ENCODE data around the gene PPIL6.

The PPIL6 gene

DNA sequence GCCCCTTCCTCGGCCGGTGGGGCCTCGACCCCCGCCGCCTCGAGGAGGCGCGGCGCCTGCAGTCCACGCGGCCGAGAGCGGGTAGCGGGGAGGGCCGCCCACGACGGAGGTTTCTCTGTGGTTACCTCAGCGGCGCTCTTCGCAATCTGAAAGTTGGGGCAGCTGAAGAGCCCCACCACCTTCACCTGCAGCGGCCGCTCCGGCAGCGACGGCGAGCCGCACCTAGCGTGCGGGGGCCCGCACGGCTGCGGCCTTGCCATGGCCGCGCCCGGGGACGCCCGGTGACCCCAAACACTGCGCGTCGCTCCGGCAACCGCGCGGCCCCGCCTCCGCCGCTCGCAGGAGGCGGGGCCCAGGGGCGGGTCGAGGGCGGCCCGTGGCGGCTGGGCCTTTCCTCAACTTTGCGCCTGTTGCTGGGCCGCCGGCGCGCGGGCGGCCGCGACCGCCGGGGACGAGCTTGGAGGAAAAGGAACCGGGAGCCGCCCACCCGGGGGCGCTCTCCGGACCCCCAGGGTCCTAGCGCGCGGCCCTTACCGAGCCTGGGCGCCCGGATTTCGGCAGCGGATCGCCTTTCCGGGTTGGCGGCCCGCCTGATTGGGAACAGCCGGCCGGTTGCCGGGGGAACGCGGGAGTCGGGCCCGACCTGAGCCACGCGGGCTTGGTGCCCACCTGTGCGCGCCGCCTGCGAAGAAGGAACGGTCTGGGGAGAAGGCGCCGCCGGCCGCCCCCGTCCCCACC is at the start of gene PPIL6, which contains the start of gene SMPD2:
TSS of gene PPIL6 (minus strand) at position 298 of the 738 bp plus-strand sequence. CDS start at position 260, 38 bp downstream.
TSS of gene SMPD2 (plus strand) at position 394 of the 738 bp plus-strand sequence. CDS start 398 bp downstream, outside the sequence.
- peak within 1 kb of the TSS; percentile 55 to 98 (median 75) for H3K4me3 ChIP-seq
- peak within 1 kb of the TSS; percentile 51 to 96 (median 92) for H3K27ac ChIP-seq

- Histone ChIP-seq H3K27ac (no peak overlapping the region), H3K4me3 (no peak overlapping the region)
These were observed 47.6 kb upstream of the PPIL6 start for GRCh38 chr6:109488001-109488400.

DNA sequence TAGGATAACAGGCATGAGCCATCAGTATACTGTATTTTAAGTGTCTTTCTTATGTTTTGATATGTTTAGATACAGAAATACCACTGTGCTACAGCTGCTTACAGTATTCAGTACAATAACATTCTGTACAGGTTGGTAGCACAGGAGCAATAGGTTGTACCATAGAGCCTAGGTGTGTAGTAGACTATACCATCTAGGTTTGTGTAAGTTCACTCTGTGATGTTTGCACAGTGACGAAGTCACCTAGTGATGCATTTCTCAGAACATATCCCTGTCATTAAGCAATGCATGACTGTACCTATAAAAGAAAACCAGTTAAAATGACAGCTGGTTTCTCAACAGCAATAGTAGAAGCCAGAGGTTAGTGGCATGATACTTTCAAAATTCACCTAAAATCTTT is 45.6 kb upstream of the PPIL6 start:
- H3K27ac ChIP-seq: no peak overlapping the region
- H3K4me3 ChIP-seq: no peak overlapping the region

- Histone ChIP-seq H3K4me3 (no peak overlapping the region), H3K27ac (no peak overlapping the region)
These were observed 45.0 kb upstream of the PPIL6 start for GRCh38 chr6:109485266-109485935.

DNA sequence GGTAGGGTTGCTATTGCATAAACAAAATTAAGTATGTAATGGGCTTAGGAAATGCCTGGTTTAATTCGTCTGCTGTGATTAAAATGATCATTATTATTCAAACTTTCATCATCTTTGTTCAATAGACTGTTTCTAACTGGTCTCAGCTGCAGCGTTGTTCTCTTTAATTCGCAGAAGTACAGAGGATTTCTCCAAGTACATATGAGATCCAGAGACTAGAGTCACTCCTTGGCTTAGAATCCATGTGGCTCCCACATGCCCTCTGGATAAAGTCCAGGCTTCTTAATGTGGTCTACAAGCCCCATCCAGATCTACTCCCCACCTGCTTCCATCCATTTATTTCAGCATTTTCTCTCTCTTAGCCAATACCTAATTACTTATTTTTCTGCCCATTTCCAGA is 43.7 kb upstream of the PPIL6 start:
- Histone ChIP-seq H3K4me3 (peak overlapping the region in 1 of 7 experiments; percentile 97), H3K27ac (peak overlapping the region in 5 of 21 experiments; percentile 0 to 91 (median 90))

DNA sequence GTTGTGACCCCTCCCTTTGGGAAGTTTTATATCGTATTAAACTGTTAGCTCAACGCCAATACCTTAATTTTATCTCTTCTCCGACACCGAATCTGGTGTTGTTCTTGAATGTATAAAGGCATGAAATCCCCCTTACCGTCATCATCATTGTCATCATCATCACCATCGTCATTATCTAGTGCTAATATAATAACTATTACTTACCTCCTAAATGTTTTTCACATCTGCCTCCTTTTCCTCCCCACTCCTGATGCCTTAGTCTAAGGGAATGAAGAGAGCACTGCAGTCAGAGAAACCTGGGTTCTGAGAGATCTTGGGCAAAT is 43.3 kb upstream of the PPIL6 start:
- Histone ChIP-seq H3K4me3 (peak overlapping the region; percentile 20 to 100 (median 97)), H3K27ac (peak overlapping the region in 11 of 21 experiments; percentile 19 to 94 (median 55))

DNA sequence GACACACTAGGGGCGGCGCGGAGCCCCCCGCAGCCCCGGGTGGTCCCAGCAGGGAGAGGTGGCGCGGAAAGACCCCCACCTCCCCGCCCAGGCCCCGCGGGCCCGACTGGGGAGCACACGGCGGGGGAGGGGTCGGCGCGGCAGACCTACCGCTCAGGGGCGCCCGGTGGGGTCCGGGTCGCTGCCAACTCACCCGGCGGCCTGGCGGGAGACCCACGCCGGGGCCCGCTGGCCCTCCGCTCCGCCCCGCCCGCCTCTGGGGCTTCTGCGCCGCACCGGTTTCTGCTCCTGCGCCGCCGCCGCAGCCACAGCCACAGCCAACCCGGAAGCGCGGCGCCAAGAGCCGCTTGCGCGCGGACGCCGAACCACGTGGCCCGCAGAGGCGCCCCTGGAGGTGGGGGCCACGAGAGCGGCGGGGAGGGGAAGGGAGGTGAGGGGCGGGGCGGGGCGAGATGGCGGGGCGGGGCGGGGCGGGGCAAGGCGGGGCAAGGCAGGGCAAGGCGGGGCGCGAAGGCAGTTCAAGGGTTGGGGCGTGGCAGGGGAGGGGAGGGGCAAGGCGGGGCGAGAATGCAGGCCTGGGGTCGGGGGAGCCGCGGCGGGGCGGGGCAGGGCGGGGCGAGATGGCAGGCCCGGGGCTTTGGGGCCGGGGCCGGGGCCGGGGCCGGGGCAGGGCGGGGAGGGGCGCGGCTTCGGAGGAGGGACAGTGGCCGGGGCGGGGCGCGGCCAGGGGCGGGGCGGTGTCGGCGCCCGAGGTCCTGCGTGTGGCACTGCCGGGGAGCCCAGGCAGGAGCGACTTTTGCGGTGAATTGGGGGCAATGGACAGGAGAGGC is 42.7 kb upstream of the PPIL6 start, which contains the start of gene ZBTB24:
TSS of gene ZBTB24 (minus strand) at position 315 of the 830 bp plus-strand sequence. CDS start 1,193 bp downstream, outside the sequence.
- Histone ChIP-seq H3K4me3 (peak within 1 kb of the TSS; percentile 74 to 100 (median 97)), H3K27ac (peak within 1 kb of the TSS; percentile 68 to 97 (median 90))

GRCh38 chr6:109480993-109481480 is 40.6 kb upstream of the PPIL6 start:
- H3K4me3 ChIP-seq: peak overlapping the region in 1 of 7 experiments; percentile 75
- peak overlapping the region in 2 of 21 experiments; percentile 8 to 16 for H3K27ac ChIP-seq

DNA sequence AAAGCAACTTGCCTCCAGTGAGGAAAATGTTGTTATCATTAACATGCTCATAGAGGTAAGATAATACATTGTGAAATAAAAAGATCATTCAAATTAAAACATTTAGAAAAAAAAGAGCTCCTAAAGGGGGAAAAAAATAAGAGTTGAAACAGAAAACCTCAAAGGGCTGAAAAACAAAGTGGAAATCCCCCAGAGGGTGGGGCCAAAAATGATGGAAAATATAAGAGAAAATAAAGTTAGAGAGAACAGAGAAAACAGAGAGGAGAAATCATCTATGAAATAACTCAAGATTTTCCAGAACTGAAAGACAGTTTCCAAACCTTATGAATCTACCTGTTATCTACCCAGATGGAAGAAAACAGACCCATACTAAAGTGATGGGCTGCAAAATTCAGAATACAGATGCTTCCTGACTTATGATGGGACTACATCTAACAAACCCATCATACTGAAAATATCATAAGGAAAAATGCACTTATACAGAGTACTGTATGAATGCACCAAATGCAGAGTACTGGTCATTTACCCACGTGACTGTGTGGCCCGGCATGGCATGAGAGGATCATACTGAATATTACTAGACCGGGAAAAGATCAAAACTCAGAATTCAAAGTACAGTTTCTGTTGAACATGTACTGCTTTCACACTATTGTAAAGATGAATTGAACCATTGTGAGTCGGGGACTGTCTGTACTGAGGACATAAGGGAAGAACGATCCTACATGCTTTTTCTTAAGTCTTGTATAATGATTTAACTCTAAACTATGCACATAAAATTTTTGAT is 38.6 kb upstream of the PPIL6 start:
- Histone ChIP-seq H3K27ac (peak overlapping the region in 6 of 21 experiments; percentile 11 to 80 (median 40)), H3K4me3 (peak overlapping the region in 2 of 7 experiments; percentile 0 to 11)

GRCh38 chr6:109478222-109478805 is 37.9 kb upstream of the PPIL6 start:
- H3K4me3 ChIP-seq: peak overlapping the region in 2 of 7 experiments; percentile 0 to 11

GRCh38 chr6:109477725-109478124 is 37.3 kb upstream of the PPIL6 start:
- H3K4me3 ChIP-seq: peak overlapping the region in 1 of 7 experiments; percentile 0

More at GRCh38 chr6:109478222-109478805, 37.9 kb upstream of the PPIL6 start:
- peak overlapping the region in 15 of 21 experiments; percentile 3 to 80 (median 56) for H3K27ac ChIP-seq

GRCh38 chr6:109477184-109477583 is 36.8 kb upstream of the PPIL6 start:
- H3K27ac ChIP-seq: peak overlapping the region in 11 of 21 experiments; percentile 10 to 70 (median 56)
- no peak overlapping the region for H3K4me3 ChIP-seq

More at GRCh38 chr6:109477725-109478124, 37.3 kb upstream of the PPIL6 start:
- H3K27ac ChIP-seq: peak overlapping the region in 16 of 21 experiments; percentile 3 to 80 (median 56)

- Histone ChIP-seq H3K4me3 (no peak overlapping the region), H3K27ac (no peak overlapping the region)
These were observed 35.2 kb upstream of the PPIL6 start for GRCh38 chr6:109475625-109476024.

DNA sequence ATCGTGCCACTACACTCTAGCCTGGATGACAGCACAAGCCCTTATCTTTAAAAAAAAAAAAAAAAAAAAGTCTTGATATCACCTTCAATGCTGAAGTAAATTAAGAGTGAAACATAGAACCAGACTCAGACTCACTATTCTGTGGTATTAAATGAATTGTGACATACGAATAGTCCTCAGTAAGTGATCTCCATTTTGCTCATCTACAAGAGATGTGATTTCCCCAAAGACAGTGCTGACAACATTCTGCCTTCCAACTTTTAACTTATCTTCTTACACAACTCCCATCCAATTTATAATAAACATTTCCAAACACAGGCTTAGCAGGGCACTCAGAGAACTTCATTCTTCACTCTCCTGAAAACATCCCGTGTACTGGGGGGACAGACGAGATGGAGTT is 34.6 kb upstream of the PPIL6 start:
- Histone ChIP-seq H3K27ac (no peak overlapping the region), H3K4me3 (no peak overlapping the region)

DNA sequence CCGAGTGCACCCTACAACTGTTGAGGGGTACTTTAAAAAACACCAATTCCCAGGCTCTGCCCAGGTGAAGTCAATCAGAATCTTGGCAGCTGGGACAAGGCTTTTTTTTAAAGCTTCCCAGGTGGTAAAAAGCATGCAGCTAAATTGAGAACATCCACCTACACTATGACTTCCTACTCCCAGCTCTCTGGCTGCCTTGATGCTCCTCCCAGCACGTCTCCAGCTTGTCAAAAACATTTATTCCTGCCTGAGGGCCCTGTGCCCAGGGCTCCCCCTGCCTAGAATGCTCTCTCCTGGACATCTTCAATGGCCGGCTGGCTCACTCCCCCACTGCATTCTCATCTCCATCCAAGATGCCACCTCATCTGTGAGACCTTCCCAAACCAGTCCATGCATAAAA is 32.7 kb upstream of the PPIL6 start:
- H3K27ac ChIP-seq: no peak overlapping the region
- no peak overlapping the region for H3K4me3 ChIP-seq

DNA sequence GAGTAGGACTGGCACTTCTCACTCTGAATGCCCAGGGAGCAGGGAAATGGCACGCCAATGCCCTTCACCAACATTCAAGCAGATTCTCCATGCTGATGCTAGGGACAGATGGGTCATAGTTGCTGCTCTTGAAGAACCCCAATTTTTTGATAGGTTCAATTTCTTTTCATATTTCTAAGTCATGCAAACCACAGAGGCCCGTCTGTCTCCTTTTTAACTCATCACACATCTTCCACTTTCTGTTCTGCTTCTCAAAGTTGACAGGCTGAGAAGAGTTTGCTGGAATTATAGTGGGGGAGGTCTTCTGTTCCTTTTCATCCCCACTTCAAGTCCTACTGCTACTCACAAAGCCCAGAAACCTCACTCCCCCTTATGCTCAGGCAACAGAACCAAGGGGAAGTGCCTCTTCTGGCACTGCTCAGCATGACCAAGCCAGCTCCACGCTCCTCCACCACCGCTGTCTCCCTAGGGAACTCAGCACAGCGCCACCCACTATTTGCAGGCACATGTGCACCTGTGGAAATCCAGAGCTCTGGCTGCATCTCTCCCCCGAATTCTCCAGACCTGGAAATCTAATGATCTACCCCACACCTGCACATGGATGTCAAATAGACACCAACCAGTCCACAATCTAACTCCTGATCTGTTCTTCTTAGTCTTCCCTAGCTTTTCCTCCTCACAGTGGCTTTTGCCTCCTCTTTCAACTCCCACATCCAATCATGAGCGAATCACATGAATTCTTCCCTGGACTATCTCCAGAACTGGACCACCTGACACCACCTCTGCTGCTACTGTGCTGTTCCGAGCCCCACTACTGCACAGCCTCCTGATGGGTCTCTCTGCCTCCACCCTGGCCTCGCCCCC is 31.9 kb upstream of the PPIL6 start:
- Histone ChIP-seq H3K4me3 (no peak overlapping the region), H3K27ac (no peak overlapping the region)

DNA sequence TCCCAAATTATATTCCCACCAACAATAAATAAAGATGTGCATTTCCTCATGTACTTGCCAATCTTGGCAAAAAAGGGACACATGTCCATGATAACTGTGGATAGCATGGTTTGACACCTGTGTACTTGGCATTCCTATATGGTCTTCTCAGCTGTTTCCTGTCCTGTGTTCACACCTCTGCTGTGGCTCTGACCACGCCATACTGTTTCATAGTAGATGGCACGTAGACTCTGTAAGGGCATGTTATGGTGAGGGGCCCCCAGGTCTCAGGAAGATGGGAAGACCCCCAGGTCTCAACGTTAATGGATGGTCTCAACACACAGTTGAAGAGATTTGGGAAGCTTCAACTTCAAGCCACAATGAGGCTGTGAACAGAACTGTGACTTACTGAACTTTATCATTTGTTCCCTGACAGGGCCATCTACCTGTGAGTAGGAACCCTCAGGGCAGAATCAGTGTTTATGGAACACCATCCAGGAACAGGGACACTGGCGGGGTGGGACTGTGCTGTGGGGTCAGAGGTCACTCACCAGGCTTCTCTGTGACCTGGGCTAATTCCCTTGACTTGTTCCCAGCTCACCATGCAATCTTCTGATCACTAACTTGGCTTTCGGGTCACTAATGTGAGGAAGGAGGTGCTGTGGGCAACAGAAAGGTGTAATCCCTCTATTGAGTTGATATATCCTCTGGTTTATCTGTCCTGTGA is 30.8 kb upstream of the PPIL6 start:
- Histone ChIP-seq H3K4me3 (no peak overlapping the region), H3K27ac (no peak overlapping the region)

Data from skin epidermis (tissue), 12 donors.